ENCODE measurements around the gene MAP2K1.

Gene MAP2K1

DNA sequence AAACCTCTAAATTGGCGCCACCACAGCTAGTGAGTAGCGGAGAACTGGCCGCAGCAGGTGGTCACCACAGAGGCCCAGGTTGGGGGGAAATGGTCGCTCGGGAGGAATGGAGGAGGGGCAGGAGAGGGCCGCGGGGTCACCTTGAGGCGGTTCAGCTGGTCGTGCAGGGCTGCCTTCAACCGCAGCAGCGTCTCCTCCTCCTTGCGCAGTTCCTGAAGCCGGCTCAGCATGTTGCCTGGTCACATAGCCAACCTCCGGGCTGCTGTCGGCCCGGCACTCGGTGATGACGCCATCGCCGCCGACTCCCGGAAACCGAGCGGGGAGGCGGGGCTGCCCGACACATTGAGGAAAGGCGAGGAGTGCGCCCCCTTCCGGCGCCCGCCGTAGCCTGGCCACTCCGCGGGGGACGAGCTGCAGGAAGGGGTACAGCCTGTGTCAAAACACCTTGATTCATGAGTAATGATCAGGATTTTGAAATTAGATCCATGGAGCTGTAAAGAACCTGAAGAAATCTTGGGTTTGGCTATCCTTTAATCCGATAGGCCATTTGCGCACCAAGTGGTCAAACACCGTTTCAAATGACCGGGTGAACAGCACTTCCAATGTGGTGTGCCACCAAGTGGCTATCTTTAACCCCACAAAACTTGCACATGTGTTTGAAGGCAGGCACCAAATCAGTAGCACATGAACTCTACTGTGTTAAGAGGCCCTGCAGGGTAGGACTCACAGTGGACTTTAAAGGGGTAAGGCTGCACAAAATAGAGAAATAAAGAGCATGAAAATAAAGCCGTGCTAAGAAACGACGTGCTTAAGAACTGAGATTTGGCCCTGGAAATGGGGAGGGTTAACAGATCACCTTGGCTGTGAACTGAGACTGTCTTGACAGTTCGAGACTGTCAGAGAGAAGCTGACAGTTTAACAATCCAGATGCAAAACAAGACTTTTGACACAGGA is 111.1 kb downstream of the MAP2K1 start, which contains the start of gene SNAPC5 (continued):
- TF ChIP-seq, protein P1, sequence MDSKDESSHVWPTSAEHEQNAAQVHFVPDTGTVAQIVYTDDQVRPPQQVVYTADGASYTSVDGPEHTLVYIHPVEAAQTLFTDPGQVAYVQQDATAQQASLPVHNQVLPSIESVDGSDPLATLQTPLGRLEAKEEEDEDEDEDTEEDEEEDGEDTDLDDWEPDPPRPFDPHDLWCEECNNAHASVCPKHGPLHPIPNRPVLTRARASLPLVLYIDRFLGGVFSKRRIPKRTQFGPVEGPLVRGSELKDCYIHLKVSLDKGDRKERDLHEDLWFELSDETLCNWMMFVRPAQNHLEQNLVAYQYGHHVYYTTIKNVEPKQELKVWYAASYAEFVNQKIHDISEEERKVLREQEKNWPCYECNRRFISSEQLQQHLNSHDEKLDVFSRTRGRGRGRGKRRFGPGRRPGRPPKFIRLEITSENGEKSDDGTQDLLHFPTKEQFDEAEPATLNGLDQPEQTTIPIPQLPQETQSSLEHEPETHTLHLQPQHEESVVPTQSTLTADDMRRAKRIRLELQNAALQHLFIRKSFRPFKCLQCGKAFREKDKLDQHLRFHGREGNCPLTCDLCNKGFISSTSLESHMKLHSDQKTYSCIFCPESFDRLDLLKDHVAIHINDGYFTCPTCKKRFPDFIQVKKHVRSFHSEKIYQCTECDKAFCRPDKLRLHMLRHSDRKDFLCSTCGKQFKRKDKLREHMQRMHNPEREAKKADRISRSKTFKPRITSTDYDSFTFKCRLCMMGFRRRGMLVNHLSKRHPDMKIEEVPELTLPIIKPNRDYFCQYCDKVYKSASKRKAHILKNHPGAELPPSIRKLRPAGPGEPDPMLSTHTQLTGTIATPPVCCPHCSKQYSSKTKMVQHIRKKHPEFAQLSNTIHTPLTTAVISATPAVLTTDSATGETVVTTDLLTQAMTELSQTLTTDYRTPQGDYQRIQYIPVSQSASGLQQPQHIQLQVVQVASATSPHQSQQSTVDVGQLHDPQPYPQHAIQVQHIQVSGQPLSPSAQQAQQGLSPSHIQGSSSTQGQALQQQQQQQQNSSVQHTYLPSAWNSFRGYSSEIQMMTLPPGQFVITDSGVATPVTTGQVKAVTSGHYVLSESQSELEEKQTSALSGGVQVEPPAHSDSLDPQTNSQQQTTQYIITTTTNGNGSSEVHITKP (tag by site-specific recombination; IDR thresholded peaks at IDR 0.05): peak; percentile 85
- TF ChIP-seq ZNF660 (tag by site-specific recombination; IDR thresholded peaks at IDR 0.05) (peak; percentile 98), ZNF701 (tag by site-specific recombination; IDR thresholded peaks at IDR 0.05) (no peak), ZXDB (tag by site-specific recombination; IDR thresholded peaks at IDR 0.05) (peak; percentile 93), ZNF274 (IDR thresholded peaks at IDR 0.05; ENCODE audit: low read length) (no peak), ZNF274 (tag by site-specific recombination; IDR thresholded peaks at IDR 0.05; ENCODE audit: borderline replicate concordance) (no peak), ZNF596 (tag by site-specific recombination; IDR thresholded peaks at IDR 0.05) (peak; percentile 53; the same call in 1 of the 2 replicates), ZNF623 (tag by site-specific recombination; IDR thresholded peaks at IDR 0.05) (peak; percentile 23; the same call in 1 of the 2 replicates), ZNF473 (tag by site-specific recombination; IDR thresholded peaks at IDR 0.05) (no peak), SETDB1 (IDR thresholded peaks at IDR 0.05; ENCODE audit: insufficient read length, low read length) (no peak), ZNF157 (tag by site-specific recombination; IDR thresholded peaks at IDR 0.05) (no peak), ZNF266 (tag by site-specific recombination; IDR thresholded peaks at IDR 0.05; ENCODE audit: low read depth) (no peak), ZNF23 (tag by site-specific recombination; IDR thresholded peaks at IDR 0.05; ENCODE audit: borderline replicate concordance) (no peak), EGR2 (tag by site-specific recombination; IDR thresholded peaks at IDR 0.05; ENCODE audit: low read depth) (peak; percentile 24; the same call in 1 of the 2 replicates), ZNF404 (tag by site-specific recombination; IDR thresholded peaks at IDR 0.05) (no peak), ZNF555 (tag by site-specific recombination; conservative IDR thresholded peaks at IDR 0.05) (no peak), ZNF544 (tag by site-specific recombination; IDR thresholded peaks at IDR 0.05) (no peak), ZNF768 (tag by site-specific recombination; IDR thresholded peaks at IDR 0.05) (peak; percentile 1; the same call in 1 of the 2 replicates), ZNF169 (tag by site-specific recombination; IDR thresholded peaks at IDR 0.05) (no peak), ZFP37 (tag by site-specific recombination; IDR thresholded peaks at IDR 0.05) (peak; percentile 99), GLI2 (tag by site-specific recombination; IDR thresholded peaks at IDR 0.05; ENCODE audit: borderline replicate concordance, low read depth) (no peak), HOXC10 (CRISPR knock-in tag; IDR thresholded peaks at IDR 0.05) (no peak), ZNF560 (tag by site-specific recombination; IDR thresholded peaks at IDR 0.05; ENCODE audit: borderline replicate concordance) (no peak), ZNF335 (tag by site-specific recombination; conservative IDR thresholded peaks at IDR 0.05) (peak; percentile 81), MEIS1 (CRISPR knock-in tag; IDR thresholded peaks at IDR 0.05; ENCODE audit: borderline replicate concordance) (no peak), ZNF621 (tag by site-specific recombination; IDR thresholded peaks at IDR 0.05) (no peak), ZNF777 (tag by site-specific recombination; IDR thresholded peaks at IDR 0.05; ENCODE audit: borderline replicate concordance) (no peak), ZNF175 (tag by site-specific recombination; IDR thresholded peaks at IDR 0.05) (no peak), ZNF16 (tag by site-specific recombination; IDR thresholded peaks at IDR 0.05; ENCODE audit: low read depth) (no peak), ZNF132 (tag by site-specific recombination; IDR thresholded peaks at IDR 0.05; ENCODE audit: borderline replicate concordance) (no peak), ZBTB8A (tag by site-specific recombination; IDR thresholded peaks at IDR 0.05) (peak; percentile 96), YY1 (tag by site-specific recombination; IDR thresholded peaks at IDR 0.05) (peak; percentile 75; the same call in 1 of the 2 replicates)
- TF ChIP-seq, protein P2, sequence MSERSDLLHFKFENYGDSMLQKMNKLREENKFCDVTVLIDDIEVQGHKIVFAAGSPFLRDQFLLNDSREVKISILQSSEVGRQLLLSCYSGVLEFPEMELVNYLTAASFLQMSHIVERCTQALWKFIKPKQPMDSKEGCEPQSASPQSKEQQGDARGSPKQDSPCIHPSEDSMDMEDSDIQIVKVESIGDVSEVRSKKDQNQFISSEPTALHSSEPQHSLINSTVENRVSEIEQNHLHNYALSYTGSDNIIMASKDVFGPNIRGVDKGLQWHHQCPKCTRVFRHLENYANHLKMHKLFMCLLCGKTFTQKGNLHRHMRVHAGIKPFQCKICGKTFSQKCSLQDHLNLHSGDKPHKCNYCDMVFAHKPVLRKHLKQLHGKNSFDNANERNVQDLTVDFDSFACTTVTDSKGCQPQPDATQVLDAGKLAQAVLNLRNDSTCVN (tag by site-specific recombination; optimal IDR thresholded peaks at IDR 0.05): peak; percentile 46
- TF ChIP-seq, protein P3, sequence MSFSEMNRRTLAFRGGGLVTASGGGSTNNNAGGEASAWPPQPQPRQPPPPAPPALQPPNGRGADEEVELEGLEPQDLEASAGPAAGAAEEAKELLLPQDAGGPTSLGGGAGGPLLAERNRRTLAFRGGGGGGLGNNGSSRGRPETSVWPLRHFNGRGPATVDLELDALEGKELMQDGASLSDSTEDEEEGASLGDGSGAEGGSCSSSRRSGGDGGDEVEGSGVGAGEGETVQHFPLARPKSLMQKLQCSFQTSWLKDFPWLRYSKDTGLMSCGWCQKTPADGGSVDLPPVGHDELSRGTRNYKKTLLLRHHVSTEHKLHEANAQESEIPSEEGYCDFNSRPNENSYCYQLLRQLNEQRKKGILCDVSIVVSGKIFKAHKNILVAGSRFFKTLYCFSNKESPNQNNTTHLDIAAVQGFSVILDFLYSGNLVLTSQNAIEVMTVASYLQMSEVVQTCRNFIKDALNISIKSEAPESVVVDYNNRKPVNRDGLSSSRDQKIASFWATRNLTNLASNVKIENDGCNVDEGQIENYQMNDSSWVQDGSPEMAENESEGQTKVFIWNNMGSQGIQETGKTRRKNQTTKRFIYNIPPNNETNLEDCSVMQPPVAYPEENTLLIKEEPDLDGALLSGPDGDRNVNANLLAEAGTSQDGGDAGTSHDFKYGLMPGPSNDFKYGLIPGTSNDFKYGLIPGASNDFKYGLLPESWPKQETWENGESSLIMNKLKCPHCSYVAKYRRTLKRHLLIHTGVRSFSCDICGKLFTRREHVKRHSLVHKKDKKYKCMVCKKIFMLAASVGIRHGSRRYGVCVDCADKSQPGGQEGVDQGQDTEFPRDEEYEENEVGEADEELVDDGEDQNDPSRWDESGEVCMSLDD (tag by site-specific recombination; IDR thresholded peaks at IDR 0.05): peak; percentile 98
